ENCODE measurements around the gene RBM41.

The RBM41 gene

GRCh38 chrX:107029752-107030151 lies 88.9 kb downstream of the RBM41 start:
- DNase-seq (ENCODE audit: low read depth), result no peak
- H3K4me3 ChIP-seq (ENCODE audit: low read depth, low read length), result no peak overlapping the region

GRCh38 chrX:107025545-107025944 lies 93.1 kb downstream of the RBM41 start:
- in situ Hi-C loops (cut with HindIII; ENCODE audit: low sequenced_read_pairs), result no loop called here
- TF ChIP-seq CTCF (IDR thresholded peaks at IDR 0.05; ENCODE audit: low read depth, low read length, missing control alignments), result peak; percentile 56
- no peak overlapping the region for H3K4me3 ChIP-seq (ENCODE audit: low read depth, low read length)
- DNase-seq (ENCODE audit: low read depth), result peak; percentile 8

More at GRCh38 chrX:107029752-107030151, 88.9 kb downstream of the RBM41 start:
- in situ Hi-C loops (cut with HindIII; ENCODE audit: low sequenced_read_pairs), result no loop called here
- no peak for TF ChIP-seq CTCF (IDR thresholded peaks at IDR 0.05; ENCODE audit: low read depth, low read length, missing control alignments)

- no peak for DNase-seq (ENCODE audit: low read depth)
- in situ Hi-C loops (cut with HindIII; ENCODE audit: low sequenced_read_pairs), result no loop called here
- no peak for TF ChIP-seq CTCF (IDR thresholded peaks at IDR 0.05; ENCODE audit: low read depth, low read length, missing control alignments)
- no peak overlapping the region for H3K4me3 ChIP-seq (ENCODE audit: low read depth, low read length)
Measured at GRCh38 chrX:107014936-107015335, 103.7 kb downstream of the RBM41 start.
